Endothelial cell of hepatic sinusoid (primary cell): ENCODE data around the gene RANGAP1.
"Not testable (repeated sequence)": the region's sequence is repeated elsewhere in the genome, so short reads cannot be mapped to it uniquely, and the experiment has no call there.

Source experiments
- in situ Hi-C: cut with HindIII; loops from 2 replicates; pipeline ENCODE4 v1.10.0; 2017; ENCODE audit warnings: low sequenced_read_pairs

The RANGAP1 gene

DNA sequence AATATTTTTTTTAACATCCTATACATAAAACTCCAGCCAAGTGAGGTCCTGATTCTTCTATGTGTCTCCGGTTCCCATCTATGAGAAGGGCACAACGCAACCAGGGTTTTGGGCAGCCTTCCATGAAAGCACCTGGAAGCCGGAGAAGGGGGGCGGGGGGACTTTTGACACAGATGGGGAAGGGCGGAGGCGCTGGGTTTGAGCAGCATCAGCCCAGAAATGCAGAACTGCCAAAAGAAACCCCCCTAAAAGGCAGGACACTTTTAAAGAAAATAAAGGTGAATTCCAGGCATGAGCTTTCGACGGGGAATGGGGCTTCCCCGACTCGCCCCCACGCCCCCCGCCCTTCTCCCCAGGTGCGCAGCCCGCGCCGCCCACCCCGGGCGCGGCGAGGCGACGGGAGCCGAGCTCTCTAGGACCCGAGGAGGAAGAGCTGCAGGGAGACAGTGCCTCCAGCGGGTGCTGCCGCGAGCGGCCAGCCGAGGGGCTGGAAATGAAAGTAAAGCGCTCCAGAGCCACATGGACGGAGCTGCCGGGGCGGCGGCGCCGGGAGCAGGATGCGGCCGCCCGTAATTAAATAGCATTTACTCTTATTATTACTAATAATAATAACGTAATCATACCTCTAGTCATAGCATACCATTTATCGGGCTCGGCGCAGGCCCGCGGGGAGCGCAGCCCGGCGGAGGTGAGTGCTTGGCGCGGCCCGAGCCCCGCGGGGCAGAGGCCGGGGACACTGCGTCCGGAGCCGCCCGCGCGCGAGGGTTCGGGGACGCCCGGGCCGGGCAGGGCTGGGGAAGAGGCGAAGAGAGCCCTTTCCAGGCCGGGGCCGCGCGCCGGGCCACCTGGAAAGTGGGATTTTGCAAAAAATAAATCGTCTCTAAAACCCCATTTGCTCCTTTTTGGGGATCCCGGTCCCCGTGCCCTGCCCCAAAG lies 15.4 kb upstream of the RANGAP1 start, which contains the start of gene ZC3H7B:
Gene ZC3H7B, plus strand, starts transcription at position 441 of the 936 bp plus-strand sequence. CDS start 19,136 bp downstream, outside the sequence.
- in situ Hi-C loops, result no loop called here

DNA sequence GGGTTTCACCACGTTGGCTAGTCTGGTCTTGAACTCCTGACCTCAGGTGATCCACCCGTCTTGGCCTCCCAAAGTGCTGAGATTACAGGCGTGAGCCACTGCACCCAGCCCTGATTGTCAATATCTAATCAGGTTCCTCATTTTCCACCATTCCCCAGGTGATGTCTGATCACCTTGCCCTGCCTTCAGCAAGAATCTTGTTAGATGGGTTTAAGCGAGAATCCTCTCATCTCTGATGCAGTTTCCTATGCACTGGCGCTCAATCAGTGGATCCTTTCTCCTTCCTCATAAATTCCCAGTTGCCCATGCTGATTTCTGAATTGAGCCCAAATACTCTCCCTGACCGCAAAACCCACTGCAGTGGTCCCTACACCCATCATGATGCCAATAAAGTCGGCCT lies 14.7 kb upstream of the RANGAP1 start:
- in situ Hi-C loops, result no loop called here

DNA sequence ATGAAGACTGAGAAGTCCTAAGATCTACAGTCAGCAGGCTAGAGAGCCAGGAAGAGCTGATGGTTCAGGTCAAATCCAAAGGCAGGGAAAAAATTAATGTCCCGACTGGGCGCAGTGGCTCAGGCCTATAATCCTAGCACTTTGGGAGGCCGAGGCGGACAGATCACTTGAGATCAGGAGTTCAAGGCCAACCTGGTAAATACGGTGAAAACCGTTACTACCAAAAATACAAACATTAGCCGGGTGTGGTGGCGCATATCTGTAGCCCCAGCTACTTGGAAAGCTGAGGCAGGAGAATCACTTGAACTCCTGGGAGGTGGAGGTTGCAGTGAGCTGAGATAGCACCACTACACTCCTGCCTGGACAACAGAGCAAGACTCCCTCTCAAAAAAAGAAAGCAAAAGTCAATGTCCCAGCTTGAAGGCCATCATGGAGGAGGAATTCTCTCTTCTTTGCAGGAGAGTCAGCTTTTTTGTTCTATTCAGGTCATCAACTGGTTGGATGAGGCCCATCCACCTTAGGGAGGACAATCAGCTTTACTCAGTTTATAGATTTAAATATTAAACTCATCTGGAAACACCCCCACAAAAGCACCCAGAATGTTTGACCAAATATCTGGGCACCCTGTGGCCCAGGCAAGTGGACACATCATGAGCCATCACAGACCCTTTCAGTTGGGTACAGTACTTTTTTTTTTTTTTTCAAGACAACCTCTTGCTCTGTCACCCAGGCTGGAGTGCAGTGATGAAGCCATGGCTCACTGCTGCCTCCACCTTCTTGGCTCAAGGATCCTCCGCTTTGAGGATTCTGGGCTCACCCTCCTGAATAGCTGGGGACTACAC lies 11.1 kb upstream of the RANGAP1 start:
- in situ Hi-C loops, result no loop called here

DNA sequence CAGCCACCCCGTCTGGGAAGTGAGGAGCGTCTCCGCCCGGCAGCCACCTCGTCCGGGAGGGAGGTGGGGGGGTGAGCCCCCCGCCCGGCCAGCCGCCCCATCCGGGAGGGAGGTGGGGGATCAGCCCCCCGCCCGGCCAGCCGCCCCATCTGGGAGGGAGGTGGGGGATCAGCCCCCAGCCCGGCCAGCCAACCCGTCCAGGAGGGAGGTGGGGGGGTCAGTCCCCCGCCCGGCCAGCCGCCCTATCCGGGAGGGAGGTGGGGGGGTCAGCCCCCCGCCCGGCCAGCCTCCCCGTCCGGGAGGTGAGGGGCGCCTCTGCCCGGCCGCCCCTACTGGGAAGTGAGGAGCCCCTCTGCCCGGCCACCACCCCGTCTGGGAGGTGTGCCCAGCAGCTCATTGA lies 8.8 kb upstream of the RANGAP1 start:
- in situ Hi-C loops, result not testable (repeated sequence)

DNA sequence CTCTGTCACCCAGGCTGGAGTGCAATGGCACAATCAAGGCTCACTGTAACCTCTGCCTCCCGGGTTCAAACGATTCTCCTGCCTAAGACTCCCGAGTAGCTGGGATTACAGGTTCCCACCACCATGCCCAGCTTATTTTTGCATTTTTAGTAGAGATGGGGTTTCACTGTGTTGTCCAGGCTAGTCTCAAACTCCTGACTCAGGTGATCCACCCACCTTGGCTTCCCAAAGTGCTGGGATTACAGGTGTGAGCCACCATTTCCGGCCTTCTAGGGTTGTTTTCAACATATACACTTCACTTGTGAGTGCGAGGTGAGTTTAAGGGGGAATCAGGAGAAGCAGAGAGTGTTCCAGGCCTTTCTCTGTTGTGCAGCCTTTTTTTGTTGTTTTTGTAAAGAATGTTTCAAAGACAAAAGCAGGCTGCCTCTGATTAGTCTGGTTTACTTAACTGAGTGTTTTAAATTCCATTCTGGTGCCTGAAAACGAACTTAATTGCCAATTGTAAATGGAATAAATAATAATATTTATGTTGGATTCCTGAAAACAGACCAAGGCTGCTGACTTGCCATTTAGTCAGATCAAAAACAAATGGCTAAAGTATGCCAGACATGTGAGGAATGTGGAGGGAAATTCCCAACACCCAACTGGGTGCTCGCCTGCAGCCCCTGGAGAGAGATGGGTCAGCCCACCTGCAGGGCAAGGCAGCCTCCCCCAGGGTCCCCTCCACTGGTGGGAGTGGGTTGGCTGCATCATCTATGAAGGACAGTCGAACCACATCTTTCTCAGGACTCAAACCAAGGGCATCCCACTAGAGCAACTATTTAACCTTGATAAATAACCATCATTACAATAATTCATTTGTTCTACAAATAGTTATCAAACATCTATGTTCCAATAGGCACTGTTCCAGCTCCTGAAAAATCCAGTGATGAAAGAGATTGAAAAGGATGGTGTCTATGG lies 4.6 kb upstream of the RANGAP1 start:
- in situ Hi-C loops, result no loop called here

DNA sequence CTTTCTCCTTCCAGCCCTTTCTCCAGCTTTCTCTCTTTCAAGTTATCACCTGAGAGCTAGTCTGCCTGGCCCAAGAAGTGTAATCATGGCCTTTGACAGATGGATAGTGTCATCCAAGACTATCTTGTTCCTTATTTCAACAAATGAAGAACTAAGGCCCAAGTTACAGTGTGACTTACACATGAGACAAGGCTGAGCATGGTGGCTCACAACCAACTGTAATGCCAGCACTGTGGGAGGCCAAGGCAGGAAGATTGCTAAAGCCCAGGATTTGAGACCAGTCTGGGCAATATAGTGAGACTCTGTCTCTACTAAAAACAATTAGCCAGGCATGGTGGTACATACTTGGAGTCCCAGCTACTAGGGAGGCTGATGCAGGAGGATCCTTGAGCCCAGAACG lies 3.7 kb upstream of the RANGAP1 start:
- in situ Hi-C loops, result no loop called here

DNA sequence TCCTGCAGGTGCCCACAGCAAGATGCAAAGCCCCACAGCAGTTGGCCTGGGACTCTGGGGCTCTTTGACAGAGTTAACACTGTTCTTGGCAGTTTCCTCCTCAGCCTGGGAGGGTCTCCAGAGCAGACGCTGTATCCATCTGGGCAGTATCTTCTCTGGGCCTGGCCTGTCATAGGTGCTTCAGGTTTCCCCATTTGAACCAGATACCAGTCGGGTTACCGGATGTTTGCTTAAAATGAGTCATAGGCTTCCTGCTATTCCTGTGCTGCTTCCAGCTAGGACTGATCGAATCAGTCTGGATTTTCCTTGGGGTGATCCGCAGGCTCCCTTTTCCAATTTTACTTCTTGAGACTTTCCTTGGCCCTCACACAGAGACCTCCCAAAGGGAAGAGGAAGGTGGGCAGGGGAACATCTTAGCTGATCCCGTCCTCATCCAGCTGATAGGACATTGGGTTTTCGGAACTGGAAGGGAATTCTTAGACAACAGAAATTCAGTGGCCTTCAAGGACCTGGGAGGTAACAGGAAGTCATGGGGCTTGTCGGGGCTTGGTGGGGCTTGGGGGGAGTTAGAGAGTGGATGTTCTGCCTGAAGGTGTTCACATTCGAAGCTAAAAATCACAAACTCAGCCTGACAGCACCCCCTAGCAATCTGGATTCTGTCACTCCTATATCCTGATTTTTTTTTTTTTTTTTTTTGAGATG lies 2.4 kb upstream of the RANGAP1 start:
- in situ Hi-C loops, result no loop called here

DNA sequence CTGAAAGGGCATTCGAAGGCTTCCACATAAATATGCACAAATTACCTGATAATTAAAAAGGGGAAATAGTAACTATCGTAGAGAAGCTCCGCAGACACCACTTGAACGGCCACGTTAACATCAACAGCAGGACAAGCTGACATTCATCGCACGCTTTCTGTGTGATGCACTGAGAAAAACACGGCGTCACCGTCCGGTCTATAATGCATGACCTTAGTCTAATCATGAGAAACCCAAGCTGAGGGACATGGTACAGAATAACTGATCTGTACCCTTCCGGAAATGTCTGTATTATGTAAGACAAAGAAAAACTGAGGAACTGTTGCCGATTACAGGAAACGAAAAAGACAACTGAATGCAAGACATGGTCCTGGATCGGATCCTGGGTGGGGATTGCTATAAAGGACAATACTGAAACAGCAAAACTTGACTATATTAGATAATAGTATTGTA lies 678 bp upstream of the RANGAP1 start:
- in situ Hi-C loops, result no loop called here

DNA sequence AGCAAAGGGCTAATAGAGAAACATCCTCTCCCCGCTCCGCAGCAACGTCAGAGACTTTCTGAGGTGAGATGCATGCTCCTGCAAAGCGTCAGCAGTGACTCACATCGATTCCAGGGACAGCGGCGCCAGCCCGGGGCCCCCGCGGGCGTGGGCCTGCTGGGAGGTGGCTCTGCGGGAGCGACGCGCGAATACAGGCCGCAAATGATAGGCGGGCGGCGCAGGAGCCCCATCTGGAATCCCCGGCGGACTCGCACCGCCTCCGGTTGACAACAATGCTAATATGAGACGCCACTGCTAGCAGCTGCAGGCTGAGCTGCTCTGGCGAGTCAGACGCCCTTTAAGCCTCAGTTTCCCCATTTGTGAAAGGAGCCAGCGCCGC lies 557 bp downstream of the RANGAP1 start:
- in situ Hi-C loops, result no loop called here

DNA sequence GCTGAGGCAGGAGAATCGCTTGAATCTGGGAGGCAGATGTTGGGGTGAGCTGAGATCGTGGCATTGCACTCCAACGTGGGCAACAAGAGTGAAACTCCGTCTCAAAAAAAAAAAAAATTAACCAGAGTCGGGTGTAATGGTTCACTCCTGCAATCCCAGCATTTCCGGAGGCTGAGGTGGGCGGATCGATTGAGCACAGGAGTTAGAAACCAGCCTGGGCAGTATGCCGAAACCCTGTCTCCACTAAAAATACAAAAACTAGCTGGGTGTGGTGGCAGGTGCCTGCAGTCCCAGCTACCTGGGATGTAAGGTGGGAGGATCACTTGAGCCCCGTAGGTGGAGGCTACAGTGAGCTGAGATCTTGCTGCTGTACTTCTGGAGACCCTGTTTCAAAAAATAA lies 1.5 kb downstream of the RANGAP1 start:
- in situ Hi-C loops, result no loop called here

DNA sequence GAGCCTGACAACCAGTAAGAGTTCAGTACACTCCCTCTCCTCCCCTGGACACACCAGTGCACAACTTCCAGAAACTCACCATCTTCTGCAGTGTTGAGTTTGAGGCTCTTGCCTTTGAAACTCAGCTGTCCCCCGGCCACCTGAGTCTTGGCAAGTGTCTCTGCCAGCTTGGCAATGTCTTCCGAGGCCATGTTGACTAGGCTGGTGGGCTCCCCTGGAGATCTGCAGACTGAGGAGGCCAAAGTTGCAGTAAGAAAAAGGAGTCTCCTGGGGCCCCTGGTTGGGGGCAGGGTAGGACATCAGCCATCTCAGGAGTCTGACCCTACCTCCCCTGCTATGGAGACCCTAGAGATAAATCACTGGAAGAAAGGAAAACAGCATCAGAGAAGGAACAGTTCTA lies 5.1 kb downstream of the RANGAP1 start:
- in situ Hi-C loops, result no loop called here

DNA sequence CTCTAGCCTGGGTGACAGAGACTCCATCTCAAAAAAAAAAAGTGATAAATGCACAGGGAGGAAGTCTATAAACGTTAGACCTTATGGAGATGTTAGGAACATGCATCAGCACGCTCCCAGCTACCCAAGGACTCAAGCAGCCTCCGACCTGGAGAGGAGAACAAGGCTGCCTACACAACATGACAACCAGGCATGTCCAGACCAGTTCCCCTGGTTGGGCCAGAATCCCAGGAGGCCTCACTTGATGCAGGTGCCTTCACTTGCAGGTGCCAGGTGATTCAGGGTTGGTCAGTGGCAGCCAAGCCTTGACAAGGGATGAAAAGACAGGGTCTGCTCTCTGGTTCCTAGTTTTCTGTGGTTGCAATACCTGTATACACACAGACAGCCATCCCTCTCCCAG lies 5.9 kb downstream of the RANGAP1 start:
- in situ Hi-C loops, result no loop called here

DNA sequence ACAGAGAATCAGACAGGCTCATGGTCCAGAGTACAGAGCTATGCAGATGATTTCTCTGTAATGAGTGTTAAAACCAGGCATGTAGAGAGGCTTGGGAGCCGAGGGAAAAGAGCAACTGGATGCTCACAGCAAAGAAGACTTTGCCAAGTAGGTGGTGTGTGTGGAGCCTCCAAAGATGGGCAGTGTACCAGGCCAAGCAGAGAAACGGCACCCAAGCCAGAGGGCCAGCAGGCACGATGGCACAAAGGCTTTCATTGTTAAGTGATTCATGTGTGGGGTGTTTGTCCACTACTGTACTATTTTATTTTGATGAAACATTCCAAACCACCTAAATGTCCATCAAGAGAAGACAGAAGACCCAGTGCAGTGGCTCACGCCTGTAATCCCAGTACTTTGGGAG lies 11.1 kb downstream of the RANGAP1 start:
- in situ Hi-C loops, result no loop called here

DNA sequence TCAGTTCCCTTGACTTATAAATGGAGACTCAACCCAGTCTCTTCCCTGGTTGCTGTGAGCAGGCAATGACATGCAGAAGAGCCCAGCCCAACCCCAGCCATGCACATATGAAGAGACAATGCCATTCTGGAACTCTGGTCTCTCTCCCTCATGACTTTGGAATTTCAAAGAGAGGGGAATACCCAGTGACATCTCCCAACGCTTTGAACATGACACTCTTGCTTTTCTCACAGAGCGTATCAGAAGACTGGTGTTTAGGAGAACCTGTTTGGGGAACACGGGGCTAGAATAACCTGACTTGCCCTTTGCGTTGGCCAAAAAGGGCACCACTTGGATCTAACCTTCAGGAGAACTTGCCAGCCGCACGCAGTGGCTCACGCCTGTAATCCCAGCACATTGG lies 12.9 kb downstream of the RANGAP1 start:
- in situ Hi-C loops, result no loop called here

DNA sequence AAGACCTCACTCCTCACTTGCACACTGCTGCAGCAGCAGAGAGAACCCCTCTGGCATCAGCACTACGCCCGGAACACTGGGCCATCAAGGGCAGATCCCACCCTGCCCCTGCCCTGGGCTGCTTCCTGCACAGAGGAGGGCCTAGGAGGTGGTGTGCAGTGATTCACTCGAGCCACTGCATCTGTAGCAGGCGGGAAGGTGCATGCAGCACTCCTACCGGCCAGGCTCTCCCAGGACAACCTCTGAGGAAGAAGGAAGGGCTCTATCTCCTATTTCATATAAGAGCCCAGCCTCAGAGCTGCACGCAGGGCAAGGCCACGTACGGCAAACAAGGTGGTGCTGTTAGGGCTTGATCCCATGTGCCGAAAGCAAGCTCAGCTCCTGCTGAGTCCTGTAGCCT lies 14.2 kb downstream of the RANGAP1 start:
- in situ Hi-C loops, result no loop called here

DNA sequence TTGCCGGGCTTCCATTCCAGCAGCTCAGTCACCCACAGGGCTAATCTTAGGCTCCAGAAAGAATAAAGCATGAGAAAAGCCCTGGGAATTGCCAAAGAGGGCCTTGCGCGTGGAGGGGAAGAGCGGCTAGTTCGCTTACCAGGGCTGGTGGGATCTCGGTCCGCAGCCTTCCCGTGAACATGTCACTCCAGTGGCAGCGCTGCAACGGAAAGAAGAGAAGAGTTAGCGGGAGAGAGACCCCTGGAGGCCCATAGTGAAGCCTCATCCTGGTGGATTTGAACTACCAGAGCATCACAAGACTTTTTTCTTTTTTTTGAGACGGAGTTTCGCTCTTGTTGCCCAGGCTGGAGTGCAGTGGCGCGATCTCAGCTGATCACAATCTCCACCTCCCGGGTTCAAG lies 18.0 kb downstream of the RANGAP1 start:
- in situ Hi-C loops, result no loop called here

DNA sequence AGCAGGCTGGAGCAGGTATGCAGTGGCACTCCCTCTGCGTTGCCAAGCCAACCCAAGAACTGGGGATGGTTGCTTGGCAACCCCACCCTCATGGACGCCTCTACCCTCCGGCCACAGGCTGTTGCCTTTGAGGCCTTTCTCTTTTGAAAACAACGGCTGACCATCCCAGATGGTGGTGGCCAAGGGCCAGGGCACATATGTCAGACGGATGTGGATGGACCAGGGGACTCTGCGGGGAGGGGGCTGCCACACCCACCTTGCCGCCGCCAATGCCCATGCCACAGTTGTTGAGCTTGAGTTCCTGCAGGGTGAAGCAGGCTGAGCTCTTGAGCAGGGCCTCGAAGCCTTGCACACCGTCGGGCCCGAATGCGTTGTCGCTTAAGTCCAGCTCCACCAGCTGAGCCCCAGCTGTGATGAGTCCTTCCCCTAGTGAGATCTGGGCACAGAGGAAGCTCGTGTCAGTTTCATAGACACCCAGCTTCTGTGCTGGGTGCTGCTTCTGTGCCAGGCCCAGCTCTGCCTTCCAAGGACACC lies 21.5 kb downstream of the RANGAP1 start:
- in situ Hi-C loops, result no loop called here

DNA sequence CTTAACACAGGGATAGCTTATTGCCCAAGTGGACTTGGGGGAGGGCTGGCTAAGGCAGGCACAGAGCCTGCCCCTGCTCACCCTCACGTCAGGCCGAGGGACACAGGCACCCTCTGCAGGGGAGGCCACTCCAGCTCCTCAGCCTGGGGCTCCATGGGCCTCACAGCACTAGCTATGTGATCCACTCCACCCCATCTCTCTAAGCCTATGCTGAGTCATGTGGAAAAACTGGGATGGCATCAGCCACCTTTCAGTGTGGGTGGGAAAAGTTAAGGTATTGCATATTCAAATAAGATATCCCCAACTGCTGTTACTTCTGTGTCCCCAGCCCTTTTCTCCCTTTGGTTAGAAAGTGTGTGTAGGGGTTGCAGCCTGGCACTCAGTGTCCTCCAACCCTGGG lies 22.3 kb downstream of the RANGAP1 start:
- in situ Hi-C loops, result no loop called here

DNA sequence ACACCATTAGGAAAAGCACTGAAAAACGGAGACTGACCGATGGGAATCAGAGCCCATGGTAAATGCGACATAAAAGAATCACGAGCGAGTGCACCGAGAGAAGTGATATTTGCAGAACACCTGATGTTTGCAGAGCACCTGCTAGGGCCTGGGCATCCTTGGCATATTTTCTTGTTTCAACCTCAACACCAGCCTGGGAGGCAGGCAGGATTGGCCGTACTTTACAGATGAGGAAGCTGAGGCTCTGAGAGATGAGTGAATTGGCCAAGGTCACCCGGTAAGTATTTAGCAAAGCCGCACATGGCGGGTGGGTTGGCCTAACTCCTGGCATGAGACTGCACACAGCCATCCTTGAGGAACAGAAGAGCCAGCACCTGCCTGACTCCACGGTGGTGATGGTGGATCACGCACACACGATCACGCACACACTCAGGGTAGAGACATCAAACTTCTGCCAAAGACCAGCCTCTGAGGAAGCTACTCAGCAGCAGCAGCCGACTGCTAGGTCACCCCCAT lies 23.7 kb downstream of the RANGAP1 start:
- in situ Hi-C loops, result no loop called here
